Measurements from ENCODE around the gene IFT122.
"Not testable (repeated sequence)": the region's sequence is repeated elsewhere in the genome, so short reads cannot be mapped to it uniquely, and the experiment has no call there.

DNA sequence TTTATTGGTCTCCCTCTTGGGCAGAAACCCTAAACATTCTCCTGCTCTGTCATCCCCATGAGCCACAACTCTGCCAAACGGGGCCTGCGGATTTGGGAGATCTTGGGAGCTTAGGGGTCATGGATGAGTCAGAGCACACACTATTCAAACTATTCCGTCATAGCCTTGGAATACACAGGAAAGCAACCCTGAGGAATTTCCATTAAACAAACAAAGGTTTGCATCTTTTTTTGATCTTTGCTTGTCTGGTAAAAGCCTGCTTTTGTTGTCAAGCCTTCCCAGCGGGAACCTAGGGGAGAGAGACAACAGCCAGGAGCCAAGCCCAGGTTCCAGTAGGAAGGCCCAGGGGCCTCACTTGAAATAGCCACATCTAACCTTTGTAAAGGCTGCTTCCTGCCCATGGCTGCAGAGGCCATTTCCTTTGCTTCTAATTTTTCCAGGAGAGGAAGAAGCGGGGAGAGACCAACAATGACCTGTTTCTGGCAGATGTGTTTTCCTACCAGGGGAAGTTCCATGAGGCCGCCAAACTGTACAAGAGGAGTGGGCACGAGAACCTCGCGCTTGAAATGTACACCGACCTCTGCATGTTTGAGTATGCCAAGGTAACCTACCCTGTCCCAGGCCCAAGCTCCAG, 55.1 kb downstream of the IFT122 start:
- TF ChIP-seq, protein P1, sequence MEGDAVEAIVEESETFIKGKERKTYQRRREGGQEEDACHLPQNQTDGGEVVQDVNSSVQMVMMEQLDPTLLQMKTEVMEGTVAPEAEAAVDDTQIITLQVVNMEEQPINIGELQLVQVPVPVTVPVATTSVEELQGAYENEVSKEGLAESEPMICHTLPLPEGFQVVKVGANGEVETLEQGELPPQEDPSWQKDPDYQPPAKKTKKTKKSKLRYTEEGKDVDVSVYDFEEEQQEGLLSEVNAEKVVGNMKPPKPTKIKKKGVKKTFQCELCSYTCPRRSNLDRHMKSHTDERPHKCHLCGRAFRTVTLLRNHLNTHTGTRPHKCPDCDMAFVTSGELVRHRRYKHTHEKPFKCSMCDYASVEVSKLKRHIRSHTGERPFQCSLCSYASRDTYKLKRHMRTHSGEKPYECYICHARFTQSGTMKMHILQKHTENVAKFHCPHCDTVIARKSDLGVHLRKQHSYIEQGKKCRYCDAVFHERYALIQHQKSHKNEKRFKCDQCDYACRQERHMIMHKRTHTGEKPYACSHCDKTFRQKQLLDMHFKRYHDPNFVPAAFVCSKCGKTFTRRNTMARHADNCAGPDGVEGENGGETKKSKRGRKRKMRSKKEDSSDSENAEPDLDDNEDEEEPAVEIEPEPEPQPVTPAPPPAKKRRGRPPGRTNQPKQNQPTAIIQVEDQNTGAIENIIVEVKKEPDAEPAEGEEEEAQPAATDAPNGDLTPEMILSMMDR (IDR thresholded peaks at IDR 0.05) = not testable (repeated sequence)
- not testable (repeated sequence) for TF ChIP-seq POLR2A, POLR2AphosphoS5 (IDR thresholded peaks at IDR 0.05)
